ENCODE results near the gene ARPC4. TPM values are rescaled to one million over a fixed set of nuclear protein-coding genes. Genes with fewer than 3 reads are reported as not detected.

The ARPC4 gene
- total and polyA plus RNA-seq, 2 of the 13 experiments (the other 11 are each of a cell fraction or from before 2014, with no cell fraction given) = 30.1 to 83.6 TPM

GRCh38 chr3:9795207-9795606, 2.3 kb downstream of the ARPC4 start:
- 95% methylated on average over 5 of the region's 5 CpGs for WGBS (ENCODE audit: low lambda C conversion rate)
- in situ Hi-C loops (cut with HindIII; ENCODE audit: extremely low pct_ligation_motif_present, low pct_unique_long_range_greater_than_20kb) = no loop called here
- no peak overlapping the region for H3K27ac ChIP-seq (ENCODE audit: extremely low read length, insufficient read depth, low read length)
- CTCF ChIA-PET (ENCODE audit: low intra/inter-chr PET ratio, low total read pairs) = no interaction called here
- H3K4me1 ChIP-seq (ENCODE audit: insufficient read depth, low read length) = peaks cover 28% of the 10 kb centered on the region
- no peak for FAIRE-seq
- no peak for DNase-seq (ENCODE audit: low spot score)
- intact Hi-C loops (cut with micrococcal nuclease; ENCODE audit: unreplicated experiment) = no loop called here
- H3K9me3 ChIP-seq (ENCODE audit: low read length) = no peaks in the 10 kb centered on the region
- no peaks in the 10 kb centered on the region; the same call in 1 of the 2 replicates for H4K20me1 ChIP-seq (ENCODE audit: insufficient read depth, low read length)
- ATAC-seq = no peak
- BruUV-seq (replicated peaks) = no TSS peak
- no peak overlapping the region for H2AFZ ChIP-seq (ENCODE audit: low read length)
- no peak overlapping the region for H3K4me2 ChIP-seq (ENCODE audit: low read depth, low read length)
- peaks cover 13 to 41% of the 10 kb centered on the region in 2 experiments for H3K36me3 ChIP-seq (replicated peaks in 1 of 2; ENCODE audit: control insufficient read depth in 1 of 2, insufficient read depth in 2 of 2, low read length in 2 of 2)
- no peak overlapping the region for H3K9ac ChIP-seq (ENCODE audit: insufficient read depth, low read depth, low read length)
- peaks cover 0 to 5% of the 10 kb centered on the region in 2 experiments; a peak in 1 of 5 replicates for H3K27me3 ChIP-seq (ENCODE audit: control insufficient read depth in 1 of 2, insufficient read depth in 2 of 2, low read length in 2 of 2)
- POLR2A ChIA-PET = interaction anchor here (1.5 kb wide), 1 partner anchor 10 kb away, joined by 5 read pairs; no protein-coding TSS in a partner anchor
- peaks cover 32% of the 10 kb centered on the region for H3K79me2 ChIP-seq (ENCODE audit: insufficient read depth, low read length)
- H3K4me3 ChIP-seq (replicated peaks in 1 of 3; ENCODE audit: insufficient read depth in 1 of 3, low read depth in 2 of 3, low read length in 3 of 3) = no peak overlapping the region
- TF ChIP-seq, protein P1, sequence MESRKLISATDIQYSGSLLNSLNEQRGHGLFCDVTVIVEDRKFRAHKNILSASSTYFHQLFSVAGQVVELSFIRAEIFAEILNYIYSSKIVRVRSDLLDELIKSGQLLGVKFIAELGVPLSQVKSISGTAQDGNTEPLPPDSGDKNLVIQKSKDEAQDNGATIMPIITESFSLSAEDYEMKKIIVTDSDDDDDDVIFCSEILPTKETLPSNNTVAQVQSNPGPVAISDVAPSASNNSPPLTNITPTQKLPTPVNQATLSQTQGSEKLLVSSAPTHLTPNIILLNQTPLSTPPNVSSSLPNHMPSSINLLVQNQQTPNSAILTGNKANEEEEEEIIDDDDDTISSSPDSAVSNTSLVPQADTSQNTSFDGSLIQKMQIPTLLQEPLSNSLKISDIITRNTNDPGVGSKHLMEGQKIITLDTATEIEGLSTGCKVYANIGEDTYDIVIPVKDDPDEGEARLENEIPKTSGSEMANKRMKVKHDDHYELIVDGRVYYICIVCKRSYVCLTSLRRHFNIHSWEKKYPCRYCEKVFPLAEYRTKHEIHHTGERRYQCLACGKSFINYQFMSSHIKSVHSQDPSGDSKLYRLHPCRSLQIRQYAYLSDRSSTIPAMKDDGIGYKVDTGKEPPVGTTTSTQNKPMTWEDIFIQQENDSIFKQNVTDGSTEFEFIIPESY (CRISPR knock-in tag; IDR thresholded peaks at IDR 0.05) = no peak
- TF ChIP-seq POLR2G (IDR thresholded peaks at IDR 0.05; ENCODE audit: low read depth, low read length) = no peak
- TF ChIP-seq, protein P2, sequence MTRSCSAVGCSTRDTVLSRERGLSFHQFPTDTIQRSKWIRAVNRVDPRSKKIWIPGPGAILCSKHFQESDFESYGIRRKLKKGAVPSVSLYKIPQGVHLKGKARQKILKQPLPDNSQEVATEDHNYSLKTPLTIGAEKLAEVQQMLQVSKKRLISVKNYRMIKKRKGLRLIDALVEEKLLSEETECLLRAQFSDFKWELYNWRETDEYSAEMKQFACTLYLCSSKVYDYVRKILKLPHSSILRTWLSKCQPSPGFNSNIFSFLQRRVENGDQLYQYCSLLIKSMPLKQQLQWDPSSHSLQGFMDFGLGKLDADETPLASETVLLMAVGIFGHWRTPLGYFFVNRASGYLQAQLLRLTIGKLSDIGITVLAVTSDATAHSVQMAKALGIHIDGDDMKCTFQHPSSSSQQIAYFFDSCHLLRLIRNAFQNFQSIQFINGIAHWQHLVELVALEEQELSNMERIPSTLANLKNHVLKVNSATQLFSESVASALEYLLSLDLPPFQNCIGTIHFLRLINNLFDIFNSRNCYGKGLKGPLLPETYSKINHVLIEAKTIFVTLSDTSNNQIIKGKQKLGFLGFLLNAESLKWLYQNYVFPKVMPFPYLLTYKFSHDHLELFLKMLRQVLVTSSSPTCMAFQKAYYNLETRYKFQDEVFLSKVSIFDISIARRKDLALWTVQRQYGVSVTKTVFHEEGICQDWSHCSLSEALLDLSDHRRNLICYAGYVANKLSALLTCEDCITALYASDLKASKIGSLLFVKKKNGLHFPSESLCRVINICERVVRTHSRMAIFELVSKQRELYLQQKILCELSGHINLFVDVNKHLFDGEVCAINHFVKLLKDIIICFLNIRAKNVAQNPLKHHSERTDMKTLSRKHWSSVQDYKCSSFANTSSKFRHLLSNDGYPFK (CRISPR knock-in tag; IDR thresholded peaks at IDR 0.05; ENCODE audit: borderline replicate concordance) = no peak
- TF ChIP-seq PHF20 (CRISPR knock-in tag; IDR thresholded peaks at IDR 0.05) = no peak

Data from HepG2 (cell line).